Heart left ventricle (tissue), 16 donors: ENCODE results near the gene ASCL4. TPM values are rescaled to one million over a fixed set of nuclear protein-coding genes. Genes with fewer than 3 reads are reported as not detected.

Experiments
- ATAC-seq, 4 donors: fragments of 200-7000 bp; cut with Tn5 transposase; one replicate each; pipeline ENCODE4 v1.9.1; 2020 to 2022; ENCODE audit warnings: moderate library complexity in 4 of 4, mild to moderate bottlenecking in 3 of 4, moderate number of reproducible peaks in 1 of 4
- DNase-seq, 5 donors: peaks; one replicate each; pipeline ENCODE4 v3.0.0-alpha.2; 2020
- H3K27ac ChIP-seq, 12 donors: fragments of 200-600 bp; sonication (generic) in 4 of 12; one replicate each; pipeline versions ENCODE4 v1.5.0 to v1.8.0; 2016 to 2022; ENCODE audit warnings: mild to moderate bottlenecking in 2 of 12
- H3K27me3 ChIP-seq, 9 donors: fragments of 200-600 bp; sonication (generic) in 2 of 9; one replicate each; pipeline versions ENCODE4 v1.5.1 to v1.8.0; 2016 to 2022; ENCODE audit warnings: mild to moderate bottlenecking in 3 of 9
- H3K36me3 ChIP-seq, 9 donors: fragments of 200-600 bp; sonication (generic) in 2 of 9; one replicate each; pipeline versions ENCODE4 v1.5.0 to v1.8.0; 2018 to 2022; ENCODE audit warnings: mild to moderate bottlenecking in 2 of 9
- H3K4me1 ChIP-seq, 12 donors: fragments of 200-600 bp; sonication (generic) in 4 of 12; one replicate each; pipeline versions ENCODE4 v1.5.0 to v1.8.0; 2016 to 2022; ENCODE audit warnings: mild to moderate bottlenecking in 3 of 12
- H3K4me3 ChIP-seq, 12 donors: fragments of 200-600 bp; sonication (generic) in 4 of 12; one replicate each; pipeline versions ENCODE4 v1.5.0 to v1.8.0; 2017 to 2022; ENCODE audit warnings: mild to moderate bottlenecking in 9 of 12, moderate library complexity in 4 of 12
- H3K9me3 ChIP-seq, 12 donors: fragments of 200-600 bp; sonication (generic) in 4 of 12; one replicate each; pipeline versions ENCODE4 v1.5.0 to v1.8.0; 2016 to 2022; ENCODE audit warnings: mild to moderate bottlenecking in 1 of 12
- POLR2A ChIP-seq, 2 donors: fragments of 450-650 bp; IDR thresholded peaks; one replicate each; pipeline ENCODE4 v1.6.1; 2017; ENCODE audit warnings: antibody characterized with exemption in 2 of 2, mild to moderate bottlenecking in 2 of 2, moderate library complexity in 2 of 2
- WGBS, 4 donors: extraction: QIAGEN DNeasy Blood & Tissue Kit in 2 of 4; methylation state at CpG; one replicate each; pipeline versions ENCODE4 v1.1.5 to v1.1.7; 2013 to 2018; 5-methylcytosine and 5-hydroxymethylcytosine counted together
- intact Hi-C, 10 donors: fragments of 100-400 bp; cut with DNase I; formaldehyde crosslinking; loops; one replicate each; pipeline versions ENCODE4 v1.11.1 to v1.14.2; 2022
- polyA plus RNA-seq, 2 donors: library from polyadenylated mRNA; stranded (reverse); fragments of 200-250 nt; gene quantifications; one replicate each; pipeline ENCODE4 v1.2.3, GENCODE V29; 2013
- total RNA-seq, 9 donors: library from RNA; depleted of rRNA in 2 of 9; stranded (reverse); fragments of >200 nt in 2 of 9; fragmentation: NEBNext Ultra II Directional in 3 of 9; extraction: Animal tissue kit (Norgen Biotek cat#: 25700) in 3 of 9; gene quantifications; one replicate each; pipeline versions ENCODE4 v1.1.0 to v1.2.4, GENCODE V29; 2016 to 2023
- TF ChIP-seq, protein P1 (sequence below), 12 donors: fragments of 200-600 bp; sonication (generic) in 4 of 12; IDR thresholded peaks; one replicate each; pipeline versions ENCODE4 v1.5.0 to v1.8.0; 2018 to 2022; ENCODE audit warnings: antibody characterized with exemption in 12 of 12, mild to moderate bottlenecking in 5 of 12
- donor health status: ischemic (EF 13 %, LVEDD 7.1; RV severe dilation, severe dysfunction).
- donor health status: healthy with polysubstance abuse.
- donor health status: DM: no; HTN: yes; CAD: no.
- donor health status: DM: no; HTN: no; CAD: no.
- donor health status: ischemic (EF 25% LVEDD 6.9; RV normal size, moderate dysfunction).
- donor health status: ischemic (EF 25% LVEDD 5.7; RV mildly dilated, moderate dysfunction).
- donor health status: healthy.
- donor health status: DM: yes; HTN: yes; CAD: no.
- donor health status: ischemic (EF 35%, LVEDD 5.7; RV mildly dilated, moderate dysfunction).
- donor health status: nonischemic (EF 11% LVEDD 7.7; RV severe dilation, severe dysfunction).
- donor health status: DM: yes; HTN: yes; CAD: no.
- donor health status: PGD.
- donor health status: ischemic (EF 29% LVEDD 5.4; RV normal size, mild dysfunction).
- donor health status: nonischemic (EF 23%, LVEDD 6.1; RV moderate dilation, normal function).

ASCL4 gene
- total and polyA plus RNA-seq, 11 donors, result not detected

- TF ChIP-seq, protein P1, sequence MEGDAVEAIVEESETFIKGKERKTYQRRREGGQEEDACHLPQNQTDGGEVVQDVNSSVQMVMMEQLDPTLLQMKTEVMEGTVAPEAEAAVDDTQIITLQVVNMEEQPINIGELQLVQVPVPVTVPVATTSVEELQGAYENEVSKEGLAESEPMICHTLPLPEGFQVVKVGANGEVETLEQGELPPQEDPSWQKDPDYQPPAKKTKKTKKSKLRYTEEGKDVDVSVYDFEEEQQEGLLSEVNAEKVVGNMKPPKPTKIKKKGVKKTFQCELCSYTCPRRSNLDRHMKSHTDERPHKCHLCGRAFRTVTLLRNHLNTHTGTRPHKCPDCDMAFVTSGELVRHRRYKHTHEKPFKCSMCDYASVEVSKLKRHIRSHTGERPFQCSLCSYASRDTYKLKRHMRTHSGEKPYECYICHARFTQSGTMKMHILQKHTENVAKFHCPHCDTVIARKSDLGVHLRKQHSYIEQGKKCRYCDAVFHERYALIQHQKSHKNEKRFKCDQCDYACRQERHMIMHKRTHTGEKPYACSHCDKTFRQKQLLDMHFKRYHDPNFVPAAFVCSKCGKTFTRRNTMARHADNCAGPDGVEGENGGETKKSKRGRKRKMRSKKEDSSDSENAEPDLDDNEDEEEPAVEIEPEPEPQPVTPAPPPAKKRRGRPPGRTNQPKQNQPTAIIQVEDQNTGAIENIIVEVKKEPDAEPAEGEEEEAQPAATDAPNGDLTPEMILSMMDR (IDR thresholded peaks at IDR 0.05), result no peak
- no peak for TF ChIP-seq POLR2A (IDR thresholded peaks at IDR 0.05)
- no peaks in the 10 kb centered on the region for H3K36me3 ChIP-seq
- DNase-seq (no peak), ATAC-seq (no peak)
- no peaks in the 10 kb centered on the region for H3K4me1 ChIP-seq
- no peaks in the 10 kb centered on the region for H3K9me3 ChIP-seq
- H3K27ac ChIP-seq, result no peak overlapping the region
- 27 to 44% (median 36%) methylated on average over 3 of the region's 3 CpGs for WGBS, 4 donors
- no peak overlapping the region for H3K4me3 ChIP-seq
- intact Hi-C loops, result no loop called here
- H3K27me3 ChIP-seq, result peaks cover 0 to 4% (median 0%) of the 10 kb centered on the region in 9 donors
These were observed 28.6 kb downstream of the ASCL4 start for GRCh38 chr12:107803092-107803491.

- intact Hi-C loops, result no loop called here
- no peaks in the 10 kb centered on the region for H3K4me1 ChIP-seq
- WGBS, 4 donors, result 76 to 85% (median 83%) methylated on average over 14 to 22 of the region's 22 CpGs
- H3K27me3 ChIP-seq, result peaks cover 0 to 4% (median 0%) of the 10 kb centered on the region in 9 donors
- no peak overlapping the region for H3K4me3 ChIP-seq
- ATAC-seq (no peak), DNase-seq (no peak)
- H3K9me3 ChIP-seq, result no peaks in the 10 kb centered on the region
- no peak overlapping the region for H3K27ac ChIP-seq
- TF ChIP-seq, protein P1 (IDR thresholded peaks at IDR 0.05), result no peak
- no peak for TF ChIP-seq POLR2A (IDR thresholded peaks at IDR 0.05)
- no peaks in the 10 kb centered on the region for H3K36me3 ChIP-seq
These were observed 31.1 kb downstream of the ASCL4 start for GRCh38 chr12:107805488-107806180.

DNA sequence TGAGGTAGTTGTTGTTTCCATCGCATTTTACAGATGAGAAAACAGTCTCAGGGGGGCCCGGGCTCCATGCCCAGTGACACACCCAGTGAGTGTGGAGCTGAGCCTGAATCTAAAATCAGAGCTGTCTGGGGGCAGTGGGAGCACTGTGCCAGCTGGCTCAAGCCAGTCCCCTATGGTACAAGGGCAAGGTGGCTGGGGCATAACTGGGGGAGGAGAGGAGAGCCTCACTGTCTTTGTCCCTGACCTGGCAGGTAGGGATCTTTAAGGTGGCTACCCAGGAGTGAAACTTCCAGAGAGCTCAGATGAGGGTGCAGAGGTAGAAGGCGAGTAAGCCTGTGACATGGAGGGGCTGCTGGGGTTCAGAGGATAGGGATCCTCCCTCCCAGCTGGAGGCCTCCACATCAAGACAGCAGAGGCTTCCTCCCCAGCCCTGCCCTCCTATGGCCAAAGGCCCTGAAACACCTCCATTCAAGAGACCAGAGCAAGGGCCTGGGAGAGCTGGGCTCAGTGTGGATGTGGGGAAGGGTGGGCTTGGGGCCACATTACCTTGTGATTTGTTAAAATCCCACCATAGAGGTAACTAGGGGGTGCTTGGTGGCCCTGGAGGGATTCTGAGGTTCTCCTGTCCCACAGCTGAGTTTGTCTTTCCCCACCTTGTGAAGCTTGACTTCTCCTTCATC is 33.1 kb downstream of the ASCL4 start:
- TF ChIP-seq, protein P1 (IDR thresholded peaks at IDR 0.05), result no peak
- no peak for TF ChIP-seq POLR2A (IDR thresholded peaks at IDR 0.05)
- Histone ChIP-seq H3K27me3 (peaks cover 0 to 4% (median 0%) of the 10 kb centered on the region in 9 donors), H3K27ac (no peak overlapping the region), H3K4me3 (no peak overlapping the region), H3K36me3 (no peaks in the 10 kb centered on the region), H3K9me3 (no peaks in the 10 kb centered on the region), H3K4me1 (no peaks in the 10 kb centered on the region)
- intact Hi-C loops, result no loop called here
- WGBS, 4 donors, result 47 to 79% (median 71%) methylated on average over 3 of the region's 3 CpGs
- DNase-seq (no peak), ATAC-seq (no peak)

GRCh38 chr12:107817250-107817649 is 42.7 kb downstream of the ASCL4 start:
- DNase-seq (no peak), ATAC-seq (no peak)
- Histone ChIP-seq H3K27me3 (peaks cover 0 to 4% (median 0%) of the 10 kb centered on the region in 9 donors), H3K4me1 (no peaks in the 10 kb centered on the region), H3K9me3 (peaks cover 0 to 19% (median 7%) of the 10 kb centered on the region in 12 donors), H3K4me3 (no peak overlapping the region), H3K27ac (no peak overlapping the region), H3K36me3 (no peaks in the 10 kb centered on the region)
- intact Hi-C loops, result no loop called here
- 50 to 80% (median 65%) methylated on average over 1 of the region's 1 CpG for WGBS, 4 donors
- TF ChIP-seq POLR2A (IDR thresholded peaks at IDR 0.05), result no peak
- TF ChIP-seq, protein P1 (IDR thresholded peaks at IDR 0.05), result no peak
